Measurements from ENCODE around the gene CASS4. TPM values are rescaled to one million over a fixed set of nuclear protein-coding genes. Genes with fewer than 3 reads are reported as not detected.
"Not testable (repeated sequence)": the region's sequence is repeated elsewhere in the genome, so short reads cannot be mapped to it uniquely, and the experiment has no call there.

CASS4 gene
- total and polyA plus RNA-seq, 2 donors (not counting 3 experiments of a cell fraction or from before 2014, with no cell fraction given), result not detected

- no peaks in the 10 kb centered on the region for H3K9me1 ChIP-seq (replicated peaks; ENCODE audit: control insufficient read depth, extremely low read depth, insufficient read depth, low read length)
- DNase-seq (ENCODE audit: low read depth, low spot score) (no peak), FAIRE-seq (no peak)
- no peaks in the 10 kb centered on the region for H3K9me3 ChIP-seq (replicated peaks; ENCODE audit: control insufficient read depth, insufficient read depth, low read length)
- H3K36me3 ChIP-seq (ENCODE audit: control insufficient read depth in 2 of 2, extremely low read depth in 1 of 2, insufficient read depth in 2 of 2, low read length in 2 of 2), result peaks cover 5 to 7% of the 10 kb centered on the region in 2 experiments
- H3K4me1 ChIP-seq (ENCODE audit: control insufficient read depth, extremely low read depth, insufficient read depth, low read length), result peaks cover 4% of the 10 kb centered on the region
- BruUV-seq (replicated peaks), result no TSS peak
- CTCF ChIA-PET, result interaction anchor here (1.0 to 1.7 kb wide), 3 partner anchors 11 to 13 kb away, joined by 4 to 5 read pairs (median 4); no protein-coding TSS in a partner anchor
- H3K9ac ChIP-seq (replicated peaks; ENCODE audit: extremely low read depth, insufficient read depth, low read length), result no peak overlapping the region
- dilution Hi-C loops (cut with MboI; ENCODE audit: extremely low pct_ligation_motif_present, low sequenced_read_pairs) (no loop called here), intact Hi-C loops (cut with micrococcal nuclease) (no loop called here)
- H3K27me3 ChIP-seq (ENCODE audit: control insufficient read depth in 2 of 2, insufficient read depth in 2 of 2, low read length in 2 of 2), result no peaks in the 10 kb centered on the region
- no peak overlapping the region for H3K4me2 ChIP-seq (ENCODE audit: insufficient read depth, low read length)
- no peak overlapping the region for H3K27ac ChIP-seq (ENCODE audit: insufficient read depth, low read depth, low read length)
- no peak overlapping the region for H2AFZ ChIP-seq (ENCODE audit: low read depth, low read length)
- no peak overlapping the region for H3K4me3 ChIP-seq (replicated peaks in 1 of 3; ENCODE audit: insufficient read depth in 1 of 3, low read depth in 1 of 3, low read length in 3 of 3)
- TF ChIP-seq EZH2 (IDR thresholded peaks at IDR 0.05; ENCODE audit: borderline replicate concordance, low read depth, low read length, severe bottlenecking) (no peak), GATA2 (IDR thresholded peaks at IDR 0.05; ENCODE audit: insufficient read depth, insufficient read length, low read depth, low read length) (no peak), POLR2AphosphoS5 (IDR thresholded peaks at IDR 0.05; ENCODE audit: insufficient read depth, low read depth, low read length) (no peak), POLR2A (IDR thresholded peaks at IDR 0.05; ENCODE audit: low read depth, low read length) (no peak), MYC (IDR thresholded peaks at IDR 0.05; ENCODE audit: low read depth, low read length) (no peak), CTCF (IDR thresholded peaks at IDR 0.05; ENCODE audit: extremely low read depth in 1 of 2, insufficient read depth in 1 of 2, low read depth in 1 of 2, low read length in 2 of 2) (no peak), MAX (IDR thresholded peaks at IDR 0.05; ENCODE audit: insufficient read depth, insufficient read length) (no peak), FOS (IDR thresholded peaks at IDR 0.05; ENCODE audit: borderline replicate concordance, insufficient read depth, low read length) (no peak), JUN (IDR thresholded peaks at IDR 0.05; ENCODE audit: borderline replicate concordance, insufficient read depth, insufficient read length, low read depth) (no peak)
- no peaks in the 10 kb centered on the region for H4K20me1 ChIP-seq (replicated peaks; ENCODE audit: control insufficient read depth, extremely low read depth, insufficient read depth, low read length)
- POLR2A ChIA-PET, result no interaction called here
- peaks cover 2% of the 10 kb centered on the region for H3K79me2 ChIP-seq (ENCODE audit: control insufficient read depth, insufficient read depth, low read length)
Observed at GRCh38 chr20:56409956-56410355, 2.1 kb upstream of the CASS4 start.

GRCh38 chr20:56411287-56411686, 773 bp upstream of the CASS4 start:
- H3K9me1 ChIP-seq (replicated peaks; ENCODE audit: control insufficient read depth, extremely low read depth, insufficient read depth, low read length); DNase-seq (ENCODE audit: low read depth, low spot score); H3K4me3 ChIP-seq (replicated peaks in 1 of 3; ENCODE audit: insufficient read depth in 1 of 3, low read depth in 1 of 3, low read length in 3 of 3); H3K27me3 ChIP-seq (ENCODE audit: control insufficient read depth in 2 of 2, insufficient read depth in 2 of 2, low read length in 2 of 2); FAIRE-seq; H3K27ac ChIP-seq (ENCODE audit: insufficient read depth, low read depth, low read length); H3K9ac ChIP-seq (replicated peaks; ENCODE audit: extremely low read depth, insufficient read depth, low read length); H4K20me1 ChIP-seq (replicated peaks; ENCODE audit: control insufficient read depth, extremely low read depth, insufficient read depth, low read length); H3K4me1 ChIP-seq (ENCODE audit: control insufficient read depth, extremely low read depth, insufficient read depth, low read length); BruUV-seq (replicated peaks); H3K9me3 ChIP-seq (replicated peaks; ENCODE audit: control insufficient read depth, insufficient read depth, low read length); H3K36me3 ChIP-seq (ENCODE audit: control insufficient read depth in 2 of 2, extremely low read depth in 1 of 2, insufficient read depth in 2 of 2, low read length in 2 of 2); dilution Hi-C loops (cut with MboI; ENCODE audit: extremely low pct_ligation_motif_present, low sequenced_read_pairs); H2AFZ ChIP-seq (ENCODE audit: low read depth, low read length); intact Hi-C loops (cut with micrococcal nuclease); H3K79me2 ChIP-seq (ENCODE audit: control insufficient read depth, insufficient read depth, low read length); POLR2A ChIA-PET: not testable (repeated sequence)
- peak overlapping the region; percentile 33 for H3K4me2 ChIP-seq (ENCODE audit: insufficient read depth, low read length)
- CTCF ChIA-PET, result interaction anchor here (1.1 to 2.3 kb wide), 11 partner anchors 10 to 73 kb away, joined by 3 to 11 read pairs (median 4); partner anchors contain the start of genes AURKA, CSTF1 and FAM210B
